Measurements from ENCODE around the gene ZNF367.
"Not testable (repeated sequence)": the region's sequence is repeated elsewhere in the genome, so short reads cannot be mapped to it uniquely, and the experiment has no call there.

The ZNF367 gene

GRCh38 chr9:96363175-96363967 lies 54.8 kb downstream of the ZNF367 start:
- no peak for DNase-seq (ENCODE audit: low read depth in 4 of 4, low spot score in 1 of 4)

DNA sequence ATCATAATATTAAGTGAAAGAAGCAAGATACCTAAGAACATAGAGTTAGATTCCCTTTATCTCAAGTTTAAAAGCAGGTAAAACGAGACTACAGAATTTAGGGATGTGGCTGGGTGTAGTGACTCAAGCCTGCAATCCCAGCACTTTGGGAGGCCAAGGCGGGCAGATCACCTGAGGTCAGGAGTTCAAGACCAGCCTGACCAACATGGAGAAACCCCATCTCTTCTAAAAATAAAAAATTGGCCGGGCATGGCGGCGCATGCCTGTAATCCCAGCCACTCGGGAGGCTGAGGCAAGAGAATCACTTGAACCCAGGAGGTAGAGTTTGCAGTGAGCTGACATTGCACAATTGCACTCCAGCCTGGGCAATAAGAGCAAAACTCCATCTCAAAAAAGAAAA lies 56.1 kb downstream of the ZNF367 start:
- DNase-seq (ENCODE audit: low read depth in 4 of 4, low spot score in 1 of 4): not testable (repeated sequence)

DNA sequence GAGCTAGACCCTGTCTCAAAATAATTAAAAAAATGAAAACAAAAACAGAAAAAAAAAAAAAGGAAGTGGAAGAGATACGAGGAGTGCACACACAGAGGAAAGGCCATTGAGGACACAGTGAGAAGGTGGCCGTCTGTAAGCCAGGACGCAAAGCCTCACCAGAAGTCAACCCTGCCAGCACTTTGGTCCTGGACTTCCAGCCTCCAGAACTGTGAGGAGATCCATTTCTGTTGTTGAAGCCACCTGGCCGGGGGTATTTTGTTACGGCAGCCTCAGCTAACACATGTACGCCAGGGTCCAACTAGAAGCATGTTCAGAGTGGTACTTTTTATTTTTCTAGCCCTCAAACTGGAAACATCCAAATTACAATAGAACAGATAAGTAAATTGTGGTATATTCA lies 56.5 kb downstream of the ZNF367 start:
- DNase-seq (ENCODE audit: low read depth in 4 of 4, low spot score in 1 of 4): no peak

- DNase-seq (ENCODE audit: low read depth in 4 of 4, low spot score in 1 of 4): no peak
Observed at GRCh38 chr9:96360976-96361375, 57.2 kb downstream of the ZNF367 start.

DNA sequence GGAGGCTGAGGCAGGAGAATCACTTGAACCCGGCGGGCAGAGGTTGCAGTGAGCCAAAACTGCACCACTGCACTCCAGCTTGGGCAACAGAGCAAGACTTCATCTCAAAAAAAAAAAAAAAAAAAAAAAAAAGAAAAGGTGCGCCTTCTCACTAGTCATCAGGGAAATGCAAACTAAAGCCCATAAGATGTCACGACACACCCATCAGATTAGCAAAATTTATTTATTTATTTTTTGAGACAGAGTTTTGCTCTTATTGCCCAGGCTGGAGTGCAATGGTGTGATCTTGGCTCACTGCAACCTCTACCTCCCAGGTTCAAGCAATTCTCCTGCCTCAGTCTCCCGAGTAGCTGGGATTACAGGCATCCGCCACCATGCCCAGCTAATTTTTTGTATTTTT lies 57.6 kb downstream of the ZNF367 start:
- not testable (repeated sequence) for DNase-seq (ENCODE audit: low read depth in 4 of 4, low spot score in 1 of 4)

DNA sequence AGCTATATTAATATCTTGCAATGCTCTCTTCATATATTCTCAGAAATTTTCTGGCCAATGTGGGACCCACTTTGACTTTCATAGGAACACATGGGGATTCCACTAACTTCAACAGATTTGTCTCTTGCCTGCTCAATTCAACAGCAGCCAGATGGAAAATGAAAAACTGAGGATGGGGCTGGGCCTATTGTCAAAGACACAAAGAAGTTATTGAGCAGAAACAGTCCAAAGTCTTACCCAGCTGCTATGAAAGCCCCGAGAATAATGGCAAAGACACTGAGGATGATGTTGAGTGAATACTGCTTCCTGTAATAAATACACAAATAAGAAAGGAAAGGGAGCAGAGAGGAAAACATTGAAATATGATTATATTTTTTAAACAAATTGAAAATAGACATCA lies 67.3 kb downstream of the ZNF367 start:
- no peak for DNase-seq (ENCODE audit: low read depth in 4 of 4, low spot score in 1 of 4)

GRCh38 chr9:96348261-96348660 lies 69.9 kb downstream of the ZNF367 start:
- DNase-seq (ENCODE audit: low read depth in 4 of 4, low spot score in 1 of 4): no peak

GRCh38 chr9:96345551-96345950 lies 72.6 kb downstream of the ZNF367 start:
- no peak for DNase-seq (ENCODE audit: low read depth in 4 of 4, low spot score in 1 of 4)

- DNase-seq (ENCODE audit: low read depth in 4 of 4, low spot score in 1 of 4): no peak
Observed at GRCh38 chr9:96344458-96345180, 73.6 kb downstream of the ZNF367 start.

- no peak for DNase-seq (ENCODE audit: low read depth in 4 of 4, low spot score in 1 of 4)
Observed at GRCh38 chr9:96343515-96344360, 74.4 kb downstream of the ZNF367 start.

- DNase-seq (ENCODE audit: low read depth in 4 of 4, low spot score in 1 of 4): no peak
Observed at GRCh38 chr9:96342571-96343245, 75.5 kb downstream of the ZNF367 start.

GRCh38 chr9:96340707-96341106 lies 77.5 kb downstream of the ZNF367 start:
- no peak for DNase-seq (ENCODE audit: low read depth in 4 of 4, low spot score in 1 of 4)

DNA sequence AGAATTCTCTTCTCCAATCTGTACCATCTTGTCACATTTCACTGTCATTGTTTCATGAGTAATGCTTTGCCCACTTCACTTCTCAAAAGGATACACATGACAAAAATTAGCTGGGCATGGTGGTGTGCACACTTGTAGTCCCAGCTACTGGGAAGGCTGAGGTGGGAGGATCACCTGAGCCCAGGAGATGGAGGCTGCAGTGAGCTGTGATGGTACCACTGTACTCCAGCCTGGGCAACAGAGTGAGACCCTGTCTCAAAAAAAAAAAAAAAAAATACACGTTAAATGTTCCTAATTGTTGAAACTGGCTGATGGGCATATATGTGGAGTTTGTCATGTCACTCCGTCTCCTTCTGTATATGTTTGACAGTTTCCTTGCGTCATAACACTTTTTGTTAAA lies 79.9 kb downstream of the ZNF367 start:
- DNase-seq (ENCODE audit: low read depth in 4 of 4, low spot score in 1 of 4): no peak
